Measurements from ENCODE around the gene OR2A14. TPM values are rescaled to one million over a fixed set of nuclear protein-coding genes. Genes with fewer than 3 reads are reported as not detected.

OR2A14 gene
- total RNA-seq, 1 experiment from 2014 or later = not detected

- H3K27ac ChIP-seq (ENCODE audit: low read length) = no peak overlapping the region
- H3K36me3 ChIP-seq (ENCODE audit: control insufficient read depth, insufficient read depth, low read length) = no peaks in the 10 kb centered on the region
- no TSS peak for BruUV-seq (replicated peaks)
- H3K27me3 ChIP-seq (ENCODE audit: control insufficient read depth, insufficient read depth, low read length) = no peaks in the 10 kb centered on the region
- no peak for DNase-seq (ENCODE audit: low read depth, low spot score)
- H3K4me1 ChIP-seq (ENCODE audit: control insufficient read depth, insufficient read depth, low read length) = no peaks in the 10 kb centered on the region
- no peak overlapping the region for H3K4me3 ChIP-seq (ENCODE audit: low read depth in 2 of 2, low read length in 2 of 2)
- POLR2A ChIA-PET = no interaction called here
- no peak for ATAC-seq
- CTCF ChIA-PET = no interaction called here
- TF ChIP-seq CTCF (IDR thresholded peaks at IDR 0.05) (no peak), POLR2AphosphoS5 (IDR thresholded peaks at IDR 0.05; ENCODE audit: low read depth, low read length) (no peak), TCF7L2 (IDR thresholded peaks at IDR 0.05; ENCODE audit: low read depth, low read length) (no peak), SIN3A (IDR thresholded peaks at IDR 0.05; ENCODE audit: borderline replicate concordance, insufficient read depth, low read depth, low read length) (no peak)
- TF ChIP-seq, protein P1, sequence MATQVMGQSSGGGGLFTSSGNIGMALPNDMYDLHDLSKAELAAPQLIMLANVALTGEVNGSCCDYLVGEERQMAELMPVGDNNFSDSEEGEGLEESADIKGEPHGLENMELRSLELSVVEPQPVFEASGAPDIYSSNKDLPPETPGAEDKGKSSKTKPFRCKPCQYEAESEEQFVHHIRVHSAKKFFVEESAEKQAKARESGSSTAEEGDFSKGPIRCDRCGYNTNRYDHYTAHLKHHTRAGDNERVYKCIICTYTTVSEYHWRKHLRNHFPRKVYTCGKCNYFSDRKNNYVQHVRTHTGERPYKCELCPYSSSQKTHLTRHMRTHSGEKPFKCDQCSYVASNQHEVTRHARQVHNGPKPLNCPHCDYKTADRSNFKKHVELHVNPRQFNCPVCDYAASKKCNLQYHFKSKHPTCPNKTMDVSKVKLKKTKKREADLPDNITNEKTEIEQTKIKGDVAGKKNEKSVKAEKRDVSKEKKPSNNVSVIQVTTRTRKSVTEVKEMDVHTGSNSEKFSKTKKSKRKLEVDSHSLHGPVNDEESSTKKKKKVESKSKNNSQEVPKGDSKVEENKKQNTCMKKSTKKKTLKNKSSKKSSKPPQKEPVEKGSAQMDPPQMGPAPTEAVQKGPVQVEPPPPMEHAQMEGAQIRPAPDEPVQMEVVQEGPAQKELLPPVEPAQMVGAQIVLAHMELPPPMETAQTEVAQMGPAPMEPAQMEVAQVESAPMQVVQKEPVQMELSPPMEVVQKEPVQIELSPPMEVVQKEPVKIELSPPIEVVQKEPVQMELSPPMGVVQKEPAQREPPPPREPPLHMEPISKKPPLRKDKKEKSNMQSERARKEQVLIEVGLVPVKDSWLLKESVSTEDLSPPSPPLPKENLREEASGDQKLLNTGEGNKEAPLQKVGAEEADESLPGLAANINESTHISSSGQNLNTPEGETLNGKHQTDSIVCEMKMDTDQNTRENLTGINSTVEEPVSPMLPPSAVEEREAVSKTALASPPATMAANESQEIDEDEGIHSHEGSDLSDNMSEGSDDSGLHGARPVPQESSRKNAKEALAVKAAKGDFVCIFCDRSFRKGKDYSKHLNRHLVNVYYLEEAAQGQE (IDR thresholded peaks at IDR 0.05; ENCODE audit: insufficient read depth in 1 of 2, low read depth in 2 of 2, low read length in 1 of 2) = no peak
- intact Hi-C loops (cut with micrococcal nuclease; ENCODE audit: unreplicated experiment) (no loop called here), in situ Hi-C loops (cut with HindIII; ENCODE audit: low pct_unique_long_range_greater_than_20kb, low sequenced_read_pairs) (no loop called here)
- no peaks in the 10 kb centered on the region for H3K9me3 ChIP-seq (ENCODE audit: control insufficient read depth, insufficient read depth, low read depth, low read length)
These were observed 9.3 kb upstream of the OR2A14 start for GRCh38 chr7:144113651-144114050.

DNA sequence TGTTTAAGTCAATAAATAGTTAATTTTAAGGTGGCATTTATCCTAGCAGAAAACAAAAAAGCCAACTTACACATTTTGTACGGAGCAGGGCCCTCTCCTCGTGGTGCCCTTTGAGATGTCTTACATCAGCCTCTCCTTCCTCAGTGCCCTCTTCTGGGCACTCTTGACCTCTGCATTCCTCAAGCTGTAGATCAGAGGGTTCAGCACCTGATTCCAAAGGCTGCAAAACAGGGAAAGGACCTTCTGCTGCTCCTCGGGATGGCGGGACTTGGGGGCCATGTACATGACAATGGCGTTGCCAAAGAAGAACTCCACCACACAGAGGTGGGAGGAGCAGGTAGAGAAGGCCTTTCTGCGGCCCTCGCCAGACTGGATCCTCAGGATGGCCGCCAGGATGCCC, 4.6 kb upstream of the OR2A14 start:
- Histone ChIP-seq H3K4me1 (ENCODE audit: control insufficient read depth, insufficient read depth, low read length) (no peaks in the 10 kb centered on the region), H3K36me3 (ENCODE audit: control insufficient read depth, insufficient read depth, low read length) (no peaks in the 10 kb centered on the region), H3K27ac (ENCODE audit: low read length) (no peak overlapping the region), H3K27me3 (ENCODE audit: control insufficient read depth, insufficient read depth, low read length) (no peaks in the 10 kb centered on the region), H3K9me3 (ENCODE audit: control insufficient read depth, insufficient read depth, low read depth, low read length) (no peaks in the 10 kb centered on the region), H3K4me3 (ENCODE audit: low read depth in 2 of 2, low read length in 2 of 2) (no peak overlapping the region)
- intact Hi-C loops (cut with micrococcal nuclease; ENCODE audit: unreplicated experiment) = no loop called here
- BruUV-seq (replicated peaks) = no TSS peak
- CTCF ChIA-PET = no interaction called here
- DNase-seq (ENCODE audit: low read depth, low spot score) = no peak
- TF ChIP-seq CTCF (IDR thresholded peaks at IDR 0.05) = no peak
- TF ChIP-seq POLR2AphosphoS5 (IDR thresholded peaks at IDR 0.05; ENCODE audit: low read depth, low read length) = no peak
- POLR2A ChIA-PET = no interaction called here
- in situ Hi-C loops (cut with HindIII; ENCODE audit: low pct_unique_long_range_greater_than_20kb, low sequenced_read_pairs) = no loop called here
- ATAC-seq = no peak
